GM18520 (cell line): ENCODE data around the gene KIAA1328.
"Not testable (repeated sequence)": the region's sequence is repeated elsewhere in the genome, so short reads cannot be mapped to it uniquely, and the experiment has no call there.

ENCODE experiments used
- ATAC-seq: cut with Tn5 transposase; IDR thresholded peaks from one replicate; pipeline ENCODE4 v1.9.1; 2021; ENCODE audit not compliant: unreplicated experiment

Gene KIAA1328

GRCh38 chr18:37124516-37124915 is 295.6 kb downstream of the KIAA1328 start:
- no peak for ATAC-seq

- ATAC-seq = no peak
These were observed 306.2 kb downstream of the KIAA1328 start for GRCh38 chr18:37135177-37135576.

- no peak for ATAC-seq
These were observed 309.5 kb downstream of the KIAA1328 start for GRCh38 chr18:37138456-37138855.

GRCh38 chr18:37139876-37140275 is 310.9 kb downstream of the KIAA1328 start:
- ATAC-seq = no peak

- no peak for ATAC-seq
These were observed 316.0 kb downstream of the KIAA1328 start for GRCh38 chr18:37144921-37145320.

GRCh38 chr18:37156330-37156942 is 327.5 kb downstream of the KIAA1328 start:
- no peak for ATAC-seq

- no peak for ATAC-seq
These were observed 331.3 kb downstream of the KIAA1328 start for GRCh38 chr18:37160038-37160820.

- no peak for ATAC-seq
These were observed 332.6 kb downstream of the KIAA1328 start for GRCh38 chr18:37161491-37161890.

GRCh38 chr18:37162551-37162950 is 333.6 kb downstream of the KIAA1328 start:
- no peak for ATAC-seq

- no peak for ATAC-seq
These were observed 334.2 kb downstream of the KIAA1328 start for GRCh38 chr18:37163119-37163518.

- ATAC-seq = no peak
These were observed 337.6 kb downstream of the KIAA1328 start for GRCh38 chr18:37166491-37166890.

- ATAC-seq = not testable (repeated sequence)
These were observed 338.0 kb downstream of the KIAA1328 start for GRCh38 chr18:37166966-37167365.

GRCh38 chr18:37170984-37171383 is 342.1 kb downstream of the KIAA1328 start:
- ATAC-seq = no peak

- no peak for ATAC-seq
These were observed 344.5 kb downstream of the KIAA1328 start for GRCh38 chr18:37173384-37173783.

GRCh38 chr18:37175727-37176620 is 347.0 kb downstream of the KIAA1328 start:
- ATAC-seq = no peak

GRCh38 chr18:37176621-37176934 is 347.7 kb downstream of the KIAA1328 start:
- ATAC-seq = no peak

- no peak for ATAC-seq
These were observed 350.5 kb downstream of the KIAA1328 start for GRCh38 chr18:37179384-37179783.

GRCh38 chr18:37180086-37180485 is 351.2 kb downstream of the KIAA1328 start:
- no peak for ATAC-seq

- no peak for ATAC-seq
These were observed 353.6 kb downstream of the KIAA1328 start for GRCh38 chr18:37182340-37183135.

- no peak for ATAC-seq
These were observed 355.4 kb downstream of the KIAA1328 start for GRCh38 chr18:37184209-37184868.
